HepG2 (cell line): ENCODE data around the gene TMEM87A. TPM values are rescaled to one million over a fixed set of nuclear protein-coding genes. Genes with fewer than 3 reads are reported as not detected.

Experiments used
- ATAC-seq: fragments of 200-7000 bp; cut with Tn5 transposase; 3 replicates; pipeline ENCODE4 v1.9.1; 2020; ENCODE audit warnings: mild to moderate bottlenecking, moderate library complexity
- BruUV-seq: library from RNA; stranded (reverse); fragments of 400-500 nt; replicated peaks from 2 replicates; lab custom pipeline; 2021; lab: Mats Ljungman, UMichigan
- CTCF ChIA-PET: fragments of 300-600 bp; formaldehyde crosslinking; extraction: SDS; loops from one replicate; lab custom pipeline; 2021; ENCODE audit warnings: low total read pairs, inconsistent platforms, low intra/inter-chr PET ratio; lab: Yijun Ruan, JAX
- POLR2A ChIA-PET: fragments of 350-600 bp; sonication (Branson Sonifier 250); formaldehyde crosslinking; loops from one replicate; lab custom pipeline; 2020; ENCODE audit warnings: antibody characterized with exemption, inconsistent platforms; lab: Yijun Ruan, JAX
- DNase-seq: peaks from one replicate; pipeline ENCODE4 v3.0.0-alpha.2; 2015; ENCODE audit warnings: low spot score
- FAIRE-seq: peaks from 3 replicates; lab custom pipeline; 2011; peaks lifted over from hg19 to GRCh38; lab: Jason Lieb, UNC
- H2AFZ ChIP-seq: one replicate; pipeline ENCODE4 v1.6.1; 2011; ENCODE audit warnings: low read length, inconsistent platforms
- H3K27ac ChIP-seq: fragments of 300-600 bp; 3 replicates; pipeline ENCODE4 v1.8.0; 2011; ENCODE audit warnings: mixed run types, mild to moderate bottlenecking, mixed read lengths, low read length, inconsistent platforms; ENCODE audit not compliant: insufficient read depth; ENCODE audit errors: extremely low read length
- H3K27me3 ChIP-seq, 2 experiments: fragments of 200-600 bp in 1 of 2; 2 replicates in 1 of 2; 3 replicates in 1 of 2; pipeline versions ENCODE4 v1.6.0 to v1.8.0; 2011; ENCODE audit warnings: low read length in 2 of 2, mild to moderate bottlenecking in 2 of 2, moderate library complexity in 2 of 2, inconsistent platforms in 1 of 2; ENCODE audit not compliant: insufficient read depth in 2 of 2, control insufficient read depth in 1 of 2
- H3K36me3 ChIP-seq, 2 experiments: fragments of 200-600 bp in 1 of 2; replicated peaks in 1 of 2; 2 replicates in 1 of 2; 3 replicates in 1 of 2; pipeline versions ENCODE4 v1.5.1 to v1.8.0; 2011; ENCODE audit warnings: low read length in 2 of 2, inconsistent platforms in 1 of 2; ENCODE audit not compliant: insufficient read depth in 2 of 2, control insufficient read depth in 1 of 2
- H3K4me1 ChIP-seq: 2 replicates; pipeline ENCODE4 v1.5.1; 2012; ENCODE audit warnings: low read length, inconsistent platforms; ENCODE audit not compliant: insufficient read depth
- H3K4me2 ChIP-seq: 2 replicates; pipeline ENCODE4 v1.6.0; 2011; ENCODE audit warnings: low read depth, low read length, inconsistent platforms
- H3K4me3 ChIP-seq, 3 experiments: fragments of 200-600 bp in 1 of 3; sonication (generic), shearing (Covaris generic) in 1 of 3; replicated peaks in 1 of 3; 2 replicates each; pipeline ENCODE4 v1.5.1; 2011 to 2016; ENCODE audit warnings: low read length in 3 of 3, inconsistent platforms in 2 of 3, low read depth in 2 of 3, mild to moderate bottlenecking in 2 of 3, control low read depth in 1 of 3, mixed read lengths in 1 of 3; ENCODE audit not compliant: insufficient read depth in 1 of 3
- H3K79me2 ChIP-seq: one replicate; pipeline ENCODE4 v1.6.1; 2011; ENCODE audit warnings: low read length, inconsistent platforms; ENCODE audit not compliant: insufficient read depth
- H3K9ac ChIP-seq: 2 replicates; pipeline ENCODE4 v1.6.0; 2011; ENCODE audit warnings: mild to moderate bottlenecking, low read depth, low read length, inconsistent platforms; ENCODE audit not compliant: insufficient read depth
- H3K9me3 ChIP-seq: 2 replicates; pipeline ENCODE4 v1.5.1; 2012; ENCODE audit warnings: mild to moderate bottlenecking, low read length
- H4K20me1 ChIP-seq: 2 replicates; pipeline ENCODE4 v1.6.0; 2011; ENCODE audit warnings: inconsistent platforms, mild to moderate bottlenecking, low read length, moderate library complexity; ENCODE audit not compliant: insufficient read depth
- CENPX ChIP-seq: sonication (generic); formaldehyde crosslinking; IDR thresholded peaks from 2 replicates; pipeline ENCODE4 v1.9.0; 2021; ENCODE audit warnings: mild to moderate bottlenecking, missing genetic modification reagents, moderate library complexity
- DNMT1 ChIP-seq: sonication (generic); formaldehyde crosslinking; IDR thresholded peaks from 2 replicates; pipeline ENCODE4 v1.5.1; 2020; ENCODE audit warnings: mild to moderate bottlenecking, missing genetic modification reagents
- IRX3 ChIP-seq: sonication (generic); formaldehyde crosslinking; IDR thresholded peaks from 2 replicates; pipeline ENCODE4 v1.8.1; 2023; ENCODE audit warnings: mild to moderate bottlenecking, low read depth, missing genetic modification reagents, borderline replicate concordance
- PATZ1 ChIP-seq: sonication (generic); formaldehyde crosslinking; IDR thresholded peaks from 2 replicates; pipeline ENCODE4 v1.4.0; 2020; ENCODE audit warnings: missing genetic modification reagents
- ZNF569 ChIP-seq: sonication (generic); formaldehyde crosslinking; IDR thresholded peaks from 2 replicates; pipeline ENCODE4 v1.5.0; 2020; ENCODE audit warnings: mild to moderate bottlenecking, missing genetic modification reagents, moderate library complexity, borderline replicate concordance
- WGBS: methylation state at CpG from one replicate; pipeline ENCODE4 v1.1.6; 2017; ENCODE audit warnings: low lambda C conversion rate; 5-methylcytosine and 5-hydroxymethylcytosine counted together
- in situ Hi-C: cut with HindIII; loops from 2 replicates; pipeline ENCODE4 v1.10.0; 2017; ENCODE audit warnings: low pct_unique_long_range_greater_than_20kb; ENCODE audit not compliant: extremely low pct_ligation_motif_present
- intact Hi-C: fragments of 100-400 bp; cut with micrococcal nuclease; formaldehyde crosslinking; loops from one replicate; pipeline ENCODE4 v1.10.0; 2022; ENCODE audit not compliant: unreplicated experiment
- polyA plus RNA-seq, 8 experiments: library from polyadenylated mRNA; depleted of rRNA in 3 of 8; stranded (reverse) in 7 of 8; unstranded in 1 of 8; fragments of >200 nt; fragmentation: Illumina TruSeq in 4 of 8; extraction: Trizol in 4 of 8; gene quantifications; 2 replicates each; pipeline versions ENCODE4 v1.2.1 to v1.2.3, GENCODE V29; 2011 to 2016; ENCODE audit warnings: low read depth in 4 of 8, missing spikeins in 1 of 8, mixed read lengths in 1 of 8; ENCODE audit not compliant: insufficient read depth in 1 of 8
- total RNA-seq, 5 experiments: library from RNA; depleted of rRNA; stranded (reverse); fragments of >200 nt; fragmentation: Illumina TruSeq; extraction: Trizol; gene quantifications; 2 replicates each; pipeline ENCODE4 v1.2.3, GENCODE V29; 2016; ENCODE audit warnings: low read depth in 1 of 5
- TF ChIP-seq, protein P1 (sequence below): sonication (generic); formaldehyde crosslinking; IDR thresholded peaks from 2 replicates; pipeline ENCODE4 v1.5.0; 2020; ENCODE audit warnings: missing genetic modification reagents

Gene TMEM87A
- total and polyA plus RNA-seq, 2 of the 13 experiments (the other 11 are each of a cell fraction or from before 2014, with no cell fraction given): 20.2 to 42.8 TPM

- ChIA-PET CTCF (no interaction called here), POLR2A (no interaction called here)
- no TSS peak for BruUV-seq
- H3K4me3 ChIP-seq: no peak overlapping the region
- H3K9ac ChIP-seq: no peak overlapping the region
- WGBS: 94% methylated on average over 6 of the region's 6 CpGs
- TF ChIP-seq IRX3 (CRISPR knock-in tag): no peak
- no peak for TF ChIP-seq CENPX (CRISPR knock-in tag)
- TF ChIP-seq DNMT1 (CRISPR knock-in tag): no peak
- no peak for TF ChIP-seq ZNF569 (CRISPR knock-in tag)
- TF ChIP-seq, protein P1, sequence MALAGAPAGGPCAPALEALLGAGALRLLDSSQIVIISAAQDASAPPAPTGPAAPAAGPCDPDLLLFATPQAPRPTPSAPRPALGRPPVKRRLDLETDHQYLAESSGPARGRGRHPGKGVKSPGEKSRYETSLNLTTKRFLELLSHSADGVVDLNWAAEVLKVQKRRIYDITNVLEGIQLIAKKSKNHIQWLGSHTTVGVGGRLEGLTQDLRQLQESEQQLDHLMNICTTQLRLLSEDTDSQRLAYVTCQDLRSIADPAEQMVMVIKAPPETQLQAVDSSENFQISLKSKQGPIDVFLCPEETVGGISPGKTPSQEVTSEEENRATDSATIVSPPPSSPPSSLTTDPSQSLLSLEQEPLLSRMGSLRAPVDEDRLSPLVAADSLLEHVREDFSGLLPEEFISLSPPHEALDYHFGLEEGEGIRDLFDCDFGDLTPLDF: no peak
- TF ChIP-seq PATZ1: no peak
- H3K27ac ChIP-seq: no peak overlapping the region
- intact Hi-C loops (no loop called here), in situ Hi-C loops (no loop called here)
- H2AFZ ChIP-seq: no peak overlapping the region
- no peaks in the 10 kb centered on the region for H4K20me1 ChIP-seq
- no peaks in the 10 kb centered on the region for H3K79me2 ChIP-seq
- H3K27me3 ChIP-seq: no peaks in the 10 kb centered on the region
- peaks cover 19% of the 10 kb centered on the region for H3K4me1 ChIP-seq
- no peak for ATAC-seq
- FAIRE-seq: no peak
- DNase-seq: no peak
- no peaks in the 10 kb centered on the region for H3K9me3 ChIP-seq
- no peak overlapping the region for H3K4me2 ChIP-seq
- peaks cover 17 to 58% of the 10 kb centered on the region in 2 experiments for H3K36me3 ChIP-seq
Observed at GRCh38 chr15:42182961-42183360, 90.3 kb downstream of the TMEM87A start.
